Activated CD4-positive, CD25-positive, alpha-beta regulatory T cell (primary cell): ENCODE measurements around the gene SH2B3.

Source experiments
- DNase-seq, 4 experiments: peaks; one replicate each; lab custom pipeline; 2025; lab: John Stamatoyannopoulos, UW

The SH2B3 gene

GRCh38 chr12:111428081-111428727, 22.5 kb downstream of the SH2B3 start:
- DNase-seq: no peak

- no peak for DNase-seq
Measured at GRCh38 chr12:111428728-111429175, 23.0 kb downstream of the SH2B3 start.

DNA sequence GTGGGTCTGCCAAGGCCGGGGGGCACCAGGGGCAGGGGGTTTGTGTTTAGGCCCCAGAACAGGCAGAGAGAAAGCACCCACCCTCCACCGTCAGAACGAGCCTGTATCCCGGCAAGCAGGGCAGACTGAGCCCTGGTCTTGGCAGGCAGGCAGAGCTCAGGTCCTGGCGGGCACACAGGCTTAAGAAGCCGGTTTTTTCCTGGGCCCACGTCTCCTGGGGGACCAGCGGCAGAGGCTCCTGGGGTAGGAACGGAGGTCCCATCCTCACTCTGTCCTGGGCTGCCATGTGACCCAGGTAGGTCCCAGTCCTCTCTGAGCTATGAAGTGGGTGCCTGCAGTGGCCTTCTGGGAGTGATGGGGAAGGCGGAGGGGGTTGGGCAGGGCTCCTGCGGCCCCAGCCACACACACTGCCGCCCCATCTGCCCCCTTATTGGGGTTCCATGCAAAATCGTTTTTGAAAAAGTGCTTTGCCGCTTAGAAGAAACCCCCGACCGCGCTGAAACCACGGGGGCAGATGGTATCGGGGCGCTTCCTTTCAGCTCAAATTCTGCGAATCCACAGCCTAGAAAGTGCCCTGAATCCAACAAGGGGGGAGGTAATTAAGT, 24.2 kb downstream of the SH2B3 start:
- peak in 3 of 4 experiments; percentile 14 to 36 (median 31) for DNase-seq

DNA sequence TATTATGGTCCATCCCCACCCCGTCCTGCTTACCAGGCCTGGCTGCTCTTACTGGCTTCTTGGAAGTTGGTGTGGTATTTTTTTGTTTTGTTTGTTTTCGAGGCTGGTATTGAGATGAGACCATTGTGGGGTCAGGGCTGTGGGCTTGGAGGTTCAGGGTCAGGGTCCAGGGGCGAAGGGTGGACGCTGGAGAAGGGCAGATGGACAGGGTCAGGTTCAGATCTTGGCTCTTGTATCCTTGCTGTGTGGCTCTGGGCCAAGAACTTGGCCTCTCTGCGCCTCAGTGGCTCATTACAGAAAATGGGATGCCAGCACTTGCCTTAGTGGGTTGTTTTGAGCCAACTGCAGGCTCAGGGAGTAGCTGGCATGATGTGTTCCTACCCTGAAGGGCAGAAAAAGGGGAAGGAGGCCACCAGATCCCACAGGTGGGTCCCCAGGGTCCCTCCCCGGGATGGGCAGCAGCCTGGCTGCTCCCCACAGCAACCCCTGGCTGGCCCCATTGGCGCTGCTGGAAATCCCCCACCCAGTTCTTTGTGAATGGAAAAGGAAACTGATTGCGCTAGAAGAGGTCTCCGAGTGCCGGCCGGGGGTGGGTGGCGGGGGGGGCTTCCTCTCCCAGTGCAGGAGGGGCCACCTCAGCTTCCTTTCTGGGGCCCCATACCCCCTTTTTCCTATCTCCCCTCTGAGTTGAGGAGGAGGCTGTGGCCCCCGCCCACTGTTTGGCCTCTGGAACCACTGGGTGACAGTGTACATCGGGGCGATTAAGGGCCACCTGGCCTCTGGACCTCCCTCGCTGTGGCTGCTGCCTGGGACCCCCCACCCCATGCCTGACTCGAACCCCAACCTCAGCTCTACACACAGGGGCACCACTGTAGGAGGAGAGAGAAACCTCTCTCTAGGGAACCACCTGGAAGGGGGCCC, 25.0 kb downstream of the SH2B3 start:
- peak in 3 of 4 experiments; percentile 38 to 42 (median 40) for DNase-seq

DNA sequence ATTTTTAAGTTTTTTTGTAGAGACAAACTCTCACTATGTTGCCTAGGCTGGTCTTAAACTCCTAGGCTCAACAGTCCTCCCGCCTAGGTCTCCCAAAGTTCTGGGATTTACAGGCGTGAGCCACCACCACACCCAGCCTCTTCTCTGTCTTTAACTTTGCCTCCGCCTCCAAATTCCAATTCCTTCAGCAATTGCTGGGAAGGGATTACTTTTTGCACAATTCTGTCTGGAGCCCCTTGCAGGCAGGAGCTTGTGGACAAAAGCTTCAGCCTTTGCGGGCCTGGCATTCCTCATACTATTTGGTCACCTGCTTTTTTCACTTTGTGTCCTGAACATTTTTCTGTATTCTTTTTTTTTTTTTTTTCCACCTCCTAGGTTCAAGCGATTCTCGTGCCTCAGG, 26.0 kb downstream of the SH2B3 start:
- no peak for DNase-seq

DNA sequence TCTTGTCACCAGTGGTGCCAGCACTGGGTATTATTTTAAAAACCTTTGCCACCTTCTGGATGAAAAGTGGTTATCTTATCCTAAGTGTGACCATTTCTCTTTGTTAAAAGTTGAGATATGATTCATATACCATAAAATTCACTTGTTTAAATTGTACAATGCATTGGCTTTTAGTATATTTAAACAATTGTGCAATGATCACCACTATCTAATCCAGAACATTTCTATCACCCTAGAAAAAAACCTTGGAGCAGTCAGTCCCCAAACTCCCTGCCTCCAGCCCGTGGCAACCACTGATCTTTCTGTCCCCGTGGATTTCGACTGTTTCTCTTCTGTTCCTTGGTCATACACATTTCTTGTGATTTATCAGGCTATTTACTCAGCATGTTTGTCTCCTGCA, 28.3 kb downstream of the SH2B3 start:
- DNase-seq: no peak

GRCh38 chr12:111434680-111435338, 29.1 kb downstream of the SH2B3 start:
- DNase-seq: peak; percentile 26 to 57 (median 53)

DNA sequence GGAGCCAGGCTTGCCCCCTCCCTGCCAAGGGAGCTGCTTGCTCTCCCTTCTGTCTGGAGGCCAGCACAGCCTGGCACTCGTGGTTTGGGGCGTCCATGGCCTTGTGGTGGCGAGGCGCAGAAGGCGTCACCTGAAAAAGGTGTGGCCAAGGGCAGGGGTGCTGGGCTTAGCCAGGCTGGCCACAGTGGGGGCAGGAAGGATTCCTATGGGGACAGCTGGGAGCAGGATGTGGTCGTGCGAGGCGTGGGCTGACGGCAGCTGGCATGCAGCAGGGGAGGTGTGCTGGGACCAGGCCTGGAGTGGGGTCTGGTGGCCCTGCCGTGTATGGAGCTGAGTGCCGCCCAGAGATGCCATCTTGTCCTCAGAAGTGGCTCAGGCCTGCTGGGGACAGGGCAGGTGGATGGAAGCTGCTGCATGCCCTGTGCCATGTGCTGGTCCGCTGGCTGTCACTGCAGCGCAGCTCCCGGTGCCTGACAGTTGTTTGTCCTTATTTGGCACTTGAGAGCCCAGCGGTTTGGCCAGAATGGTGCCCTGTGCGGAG, 30.0 kb downstream of the SH2B3 start:
- no peak for DNase-seq

- DNase-seq: no peak
Measured at GRCh38 chr12:111436266-111436665, 30.5 kb downstream of the SH2B3 start.

DNA sequence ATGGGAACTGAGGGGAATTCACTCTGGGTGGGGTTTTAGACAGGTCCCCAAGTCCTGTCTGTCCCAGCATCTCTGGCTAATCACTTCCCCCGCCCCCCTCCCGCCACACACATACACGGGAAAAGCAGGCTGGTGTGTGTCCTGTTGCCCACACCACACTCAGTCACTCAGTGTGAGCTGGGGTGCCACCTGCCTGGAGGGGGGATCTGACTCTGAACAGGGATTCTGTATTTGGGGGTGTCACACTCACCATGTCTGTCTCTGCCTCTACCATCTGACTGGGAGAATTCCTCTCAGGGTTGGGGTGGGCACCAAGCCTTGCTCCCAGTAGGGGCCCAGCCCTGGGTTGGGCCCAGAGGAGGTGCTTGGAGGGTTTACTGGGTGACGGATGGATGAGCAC, 31.1 kb downstream of the SH2B3 start:
- no peak for DNase-seq

GRCh38 chr12:111437816-111438454, 32.2 kb downstream of the SH2B3 start:
- DNase-seq: no peak

DNA sequence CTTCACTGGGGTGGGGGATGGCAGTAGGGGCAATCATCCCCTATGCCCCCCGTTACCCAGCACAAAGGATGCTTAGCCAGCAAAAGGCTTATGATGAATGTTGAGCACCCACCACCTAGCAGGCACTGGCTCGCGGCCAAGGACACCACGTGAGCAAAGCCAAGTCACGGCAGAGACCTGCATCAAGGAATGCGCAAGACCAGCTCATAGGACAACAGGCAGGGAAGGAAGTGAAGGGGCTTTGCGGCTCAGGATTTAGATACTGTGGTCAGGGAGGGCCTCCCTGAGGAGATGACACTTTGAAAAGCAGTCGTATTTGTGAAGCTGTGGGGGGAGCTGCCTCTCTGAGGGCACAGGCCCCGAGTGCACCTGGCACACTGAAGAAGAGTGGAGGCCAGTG, 32.8 kb downstream of the SH2B3 start:
- DNase-seq: no peak

DNA sequence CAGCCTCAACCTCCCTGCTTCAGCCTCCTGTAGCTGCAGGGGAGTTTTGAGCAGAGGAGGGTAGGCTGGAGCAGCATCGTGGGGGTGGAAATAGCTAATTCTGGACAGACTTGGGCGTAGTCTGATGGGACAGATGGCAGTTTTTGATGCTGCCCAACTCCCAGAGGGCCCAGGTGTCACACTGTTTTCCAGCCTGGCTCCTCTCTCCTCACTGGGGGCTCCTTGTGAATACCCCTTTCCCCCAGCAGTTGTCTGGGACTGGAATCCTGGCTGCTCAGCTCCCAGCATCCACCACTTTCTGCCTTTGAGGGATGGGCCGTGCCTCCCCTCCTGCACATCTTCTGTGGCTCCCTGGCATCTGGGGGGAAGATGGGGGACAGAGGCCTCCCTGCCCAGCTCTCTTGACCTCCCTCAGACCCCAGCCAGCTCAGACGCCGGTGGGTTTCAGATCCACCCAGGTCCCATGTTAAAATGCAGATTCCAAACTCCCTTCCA, 34.0 kb downstream of the SH2B3 start:
- DNase-seq: no peak

GRCh38 chr12:111440152-111440551, 34.4 kb downstream of the SH2B3 start:
- no peak for DNase-seq

- DNase-seq: no peak
Measured at GRCh38 chr12:111440631-111441030, 34.9 kb downstream of the SH2B3 start.

DNA sequence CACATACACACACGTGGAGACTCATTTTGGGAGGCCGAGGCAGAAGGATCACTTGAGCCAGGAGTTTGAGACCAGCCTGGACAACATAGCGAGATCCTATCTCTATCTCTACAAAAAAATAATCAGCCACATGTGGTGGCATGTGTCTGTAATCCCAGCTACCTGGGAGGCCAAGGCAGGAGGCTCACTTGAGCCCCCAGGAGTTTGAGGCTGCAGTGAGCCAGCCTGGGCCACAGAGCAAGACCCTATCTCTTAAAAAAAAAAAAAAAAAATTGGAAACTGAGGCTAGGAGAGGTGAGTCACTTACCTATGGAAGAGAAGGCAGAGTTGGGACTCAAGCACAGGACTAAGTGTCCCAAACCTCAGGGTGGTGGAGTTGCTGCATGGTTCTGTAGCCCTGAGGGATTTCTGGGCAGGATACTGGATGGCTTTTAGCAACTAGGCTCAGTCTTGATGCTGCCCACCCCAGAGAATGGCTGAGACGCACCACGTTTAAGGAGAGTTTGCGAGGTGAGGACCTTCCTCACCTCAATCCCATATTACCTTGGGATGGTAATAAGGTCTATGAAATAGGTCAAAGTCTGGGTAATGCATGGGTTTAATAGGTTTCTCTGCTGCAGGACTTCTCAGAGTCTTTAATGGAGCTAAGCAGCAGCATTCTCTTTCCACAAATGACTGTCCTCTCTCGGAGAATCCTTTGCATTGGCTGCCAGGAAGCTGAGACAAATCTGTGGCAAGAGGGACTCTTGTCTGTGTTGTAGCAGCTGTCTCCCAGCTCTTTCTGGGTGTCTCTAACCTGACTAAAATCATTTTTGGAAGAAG, 35.6 kb downstream of the SH2B3 start:
- DNase-seq: no peak

DNA sequence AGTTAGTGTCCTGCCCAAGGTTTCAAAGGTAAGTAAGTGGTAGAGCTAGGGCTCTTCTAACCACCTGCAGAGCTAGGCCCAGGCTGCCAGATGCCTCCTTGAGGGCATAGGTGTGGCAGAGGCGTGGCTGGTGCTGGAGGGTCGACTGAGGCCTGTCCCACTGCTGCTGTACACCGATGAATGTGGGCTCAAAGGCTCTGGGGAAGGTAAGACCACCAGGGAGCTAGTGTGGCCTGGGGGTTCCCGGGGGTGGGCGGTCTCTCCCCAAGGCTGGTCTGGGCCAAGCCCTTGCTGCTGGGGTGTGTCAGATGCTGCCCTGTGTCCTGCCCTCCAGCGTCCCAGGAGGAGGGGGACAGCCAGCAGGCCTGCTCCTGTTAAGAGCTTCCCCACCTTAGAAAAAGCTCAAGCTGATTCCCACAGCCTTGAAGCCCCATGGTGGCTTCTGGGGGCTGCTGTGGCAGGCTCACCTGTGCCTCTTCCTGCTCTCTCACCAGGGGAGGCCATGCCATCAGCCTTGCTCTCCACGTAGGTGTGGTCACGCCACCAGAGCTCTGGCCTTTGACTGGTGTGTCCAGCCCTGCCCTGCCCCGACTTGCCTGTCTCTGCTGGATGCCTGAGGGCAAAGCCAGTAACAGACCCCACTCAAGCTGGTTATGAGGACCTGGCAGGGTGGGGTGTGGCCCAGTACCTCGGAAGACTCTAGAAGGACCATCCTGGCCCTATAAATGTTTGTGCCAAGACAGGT, 36.8 kb downstream of the SH2B3 start:
- DNase-seq: no peak

- no peak for DNase-seq
Measured at GRCh38 chr12:111443086-111443485, 37.4 kb downstream of the SH2B3 start.

DNA sequence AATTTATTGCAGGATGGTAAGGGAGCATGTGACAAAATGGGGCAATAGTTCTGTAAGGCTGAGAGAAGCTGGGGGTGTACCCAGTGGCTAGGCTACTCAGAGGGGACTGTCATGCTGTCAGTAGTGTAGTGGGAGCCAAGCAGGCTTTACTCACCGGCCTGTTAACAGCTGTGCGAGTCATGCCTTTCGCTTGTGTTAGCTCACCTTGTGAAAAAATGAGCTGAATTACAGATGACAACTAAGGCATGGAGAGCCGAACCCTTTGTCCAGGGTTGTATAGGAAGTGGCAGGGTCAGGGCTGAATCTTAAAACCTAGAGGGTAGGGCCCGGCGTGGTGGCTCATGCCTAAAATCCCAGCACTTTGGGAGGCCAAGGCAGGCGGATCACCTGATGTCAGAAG, 37.9 kb downstream of the SH2B3 start:
- peak in 1 of 4 experiments; percentile 20 for DNase-seq
